Left ventricle myocardium inferior (tissue), 1 donor: Measurements from ENCODE around the gene TESK2. TPM values are rescaled to one million over a fixed set of nuclear protein-coding genes. Genes with fewer than 3 reads are reported as not detected.

Experiments used
- DNase-seq: peaks from one replicate; pipeline ENCODE4 v3.0.0-alpha.2; 2020
- H3K27ac ChIP-seq: fragments of 200-600 bp; replicated peaks from 2 replicates; pipeline ENCODE4 v1.8.0; 2021
- H3K27me3 ChIP-seq: fragments of 200-600 bp; 2 replicates; pipeline ENCODE4 v1.8.0; 2021; ENCODE audit warnings: low read depth
- H3K36me3 ChIP-seq: fragments of 200-600 bp; 2 replicates; pipeline ENCODE4 v1.8.0; 2021
- H3K4me1 ChIP-seq: fragments of 200-600 bp; 2 replicates; pipeline ENCODE4 v1.8.0; 2021
- H3K4me3 ChIP-seq: fragments of 200-600 bp; 2 replicates; pipeline ENCODE4 v1.8.0; 2021; ENCODE audit warnings: mild to moderate bottlenecking, moderate library complexity
- H3K9me3 ChIP-seq: fragments of 200-600 bp; replicated peaks from 2 replicates; pipeline ENCODE4 v1.8.0; 2021
- CTCF ChIP-seq: fragments of 200-600 bp; IDR thresholded peaks from 2 replicates; pipeline ENCODE4 v1.8.0; 2021; ENCODE audit warnings: antibody characterized with exemption, mild to moderate bottlenecking, borderline replicate concordance
- intact Hi-C: fragments of 100-400 bp; cut with micrococcal nuclease; formaldehyde crosslinking; loops from one replicate; pipeline ENCODE4 v1.11.0; 2022
- total RNA-seq: library from RNA; stranded (reverse); fragmentation: NEBNext Ultra II Directional; extraction: Animal tissue kit (Norgen Biotek cat#: 25700); gene quantifications from one replicate; pipeline ENCODE4 v1.2.1, GENCODE V29; 2021
- donor health status: DM: no; HTN: yes; CAD: no; lungs with severe emphysema.

TESK2 gene
- total RNA-seq, 1 donor from 2014 or later, result 1.4 TPM

- H3K27me3 ChIP-seq, result no peaks in the 10 kb centered on the region
- no peak for DNase-seq
- no peak for TF ChIP-seq CTCF
- H3K9me3 ChIP-seq, result no peaks in the 10 kb centered on the region
- intact Hi-C loops, result no loop called here
- H3K4me1 ChIP-seq, result no peaks in the 10 kb centered on the region
- H3K4me3 ChIP-seq, result no peak overlapping the region
- H3K27ac ChIP-seq, result no peak overlapping the region
- no peaks in the 10 kb centered on the region for H3K36me3 ChIP-seq
Observed at GRCh38 chr1:45444609-45445131, 46.3 kb downstream of the TESK2 start.

GRCh38 chr1:45443580-45444446, 47.1 kb downstream of the TESK2 start:
- Histone ChIP-seq H3K9me3 (no peaks in the 10 kb centered on the region), H3K27me3 (no peaks in the 10 kb centered on the region), H3K4me1 (no peaks in the 10 kb centered on the region), H3K36me3 (no peaks in the 10 kb centered on the region), H3K4me3 (no peak overlapping the region), H3K27ac (no peak overlapping the region)
- no peak for TF ChIP-seq CTCF
- no peak for DNase-seq
- intact Hi-C loops, result no loop called here

- Histone ChIP-seq H3K27ac (no peak overlapping the region), H3K4me1 (no peaks in the 10 kb centered on the region), H3K4me3 (no peak overlapping the region), H3K36me3 (no peaks in the 10 kb centered on the region), H3K9me3 (no peaks in the 10 kb centered on the region), H3K27me3 (no peaks in the 10 kb centered on the region)
- no peak for DNase-seq
- TF ChIP-seq CTCF, result no peak
- intact Hi-C loops, result no loop called here
Observed at GRCh38 chr1:45442272-45442671, 48.7 kb downstream of the TESK2 start.

- Histone ChIP-seq H3K4me1 (no peaks in the 10 kb centered on the region), H3K36me3 (no peaks in the 10 kb centered on the region), H3K9me3 (no peaks in the 10 kb centered on the region), H3K4me3 (no peak overlapping the region), H3K27me3 (no peaks in the 10 kb centered on the region), H3K27ac (no peak overlapping the region)
- intact Hi-C loops, result no loop called here
- no peak for DNase-seq
- TF ChIP-seq CTCF, result no peak
Observed at GRCh38 chr1:45437323-45437722, 53.6 kb downstream of the TESK2 start.

DNA sequence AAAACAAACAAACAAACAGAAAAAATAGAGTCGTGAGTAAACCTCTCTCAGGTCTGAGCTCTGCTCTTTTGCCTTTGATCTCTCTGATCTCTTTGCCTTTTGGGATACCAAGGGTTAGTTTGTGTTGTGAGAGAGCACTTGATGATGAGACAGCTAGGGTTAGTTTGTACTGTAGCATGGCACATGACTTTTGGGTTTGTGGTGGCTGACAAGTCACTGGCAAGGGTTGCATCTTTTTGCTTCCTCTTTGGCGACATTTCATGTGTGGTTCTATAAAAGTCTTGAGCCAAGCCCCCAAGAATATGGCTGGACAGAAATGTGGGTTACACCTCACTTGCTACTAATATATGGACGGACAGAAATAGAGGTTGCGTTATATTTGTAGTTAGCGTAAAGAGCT, 60.5 kb downstream of the TESK2 start:
- H3K36me3 ChIP-seq, result no peaks in the 10 kb centered on the region
- no peaks in the 10 kb centered on the region for H3K4me1 ChIP-seq
- intact Hi-C loops, result no loop called here
- no peak overlapping the region for H3K4me3 ChIP-seq
- no peaks in the 10 kb centered on the region for H3K9me3 ChIP-seq
- H3K27me3 ChIP-seq, result no peaks in the 10 kb centered on the region
- no peak overlapping the region for H3K27ac ChIP-seq
- DNase-seq, result no peak
- no peak for TF ChIP-seq CTCF
